Stimulated activated CD4-positive, alpha-beta T cell treated with anti-CD3 and anti-CD28 coated beads, Interleukin-4, amount 100 ng/mL, for 48 hours (primary cell): ENCODE results near the gene TAL2.

ENCODE experiments used
- DNase-seq, 2 donors: peaks; one replicate each; pipeline ENCODE4 v3.0.0-alpha.2; 2020; ENCODE audit warnings: low read depth in 2 of 2

TAL2 gene

GRCh38 chr9:105662184-105663104 is at the start of gene TAL2:
Gene TAL2 (plus strand): TSS chr9:105662457. CDS start chr9:105662497, 40 bp downstream.
- DNase-seq: no peak

GRCh38 chr9:105621001-105621400 is 41.3 kb upstream of the TAL2 start:
- no peak for DNase-seq

GRCh38 chr9:105625088-105625487 is 37.2 kb upstream of the TAL2 start:
- DNase-seq: no peak

GRCh38 chr9:105632807-105633206 is 29.4 kb upstream of the TAL2 start:
- no peak for DNase-seq

GRCh38 chr9:105633411-105633810 is 28.8 kb upstream of the TAL2 start:
- no peak for DNase-seq

GRCh38 chr9:105636331-105636730 is 25.9 kb upstream of the TAL2 start:
- DNase-seq: no peak

- DNase-seq: no peak
Measured at GRCh38 chr9:105637787-105638395, 24.4 kb upstream of the TAL2 start.

GRCh38 chr9:105639936-105640335 is 22.3 kb upstream of the TAL2 start:
- DNase-seq: no peak

GRCh38 chr9:105643795-105644194 is 18.5 kb upstream of the TAL2 start:
- DNase-seq: no peak

- no peak for DNase-seq
Measured at GRCh38 chr9:105646879-105647594, 15.2 kb upstream of the TAL2 start.

- no peak for DNase-seq
Measured at GRCh38 chr9:105647595-105648349, 14.5 kb upstream of the TAL2 start.

GRCh38 chr9:105651806-105652205 is 10.5 kb upstream of the TAL2 start:
- no peak for DNase-seq

- DNase-seq: no peak
Measured at GRCh38 chr9:105656131-105656921, 5.9 kb upstream of the TAL2 start.

GRCh38 chr9:105658351-105658750 is 3.9 kb upstream of the TAL2 start:
- no peak for DNase-seq

- no peak for DNase-seq
Measured at GRCh38 chr9:105661011-105661410, 1.2 kb upstream of the TAL2 start.

- no peak for DNase-seq
Measured at GRCh38 chr9:105663914-105664313, 1.7 kb downstream of the TAL2 start.

- no peak for DNase-seq
Measured at GRCh38 chr9:105667867-105668266, 5.6 kb downstream of the TAL2 start.

- no peak for DNase-seq
Measured at GRCh38 chr9:105670315-105670714, 8.1 kb downstream of the TAL2 start.

- no peak for DNase-seq
Measured at GRCh38 chr9:105670775-105671174, 8.5 kb downstream of the TAL2 start.

GRCh38 chr9:105672711-105673234 is 10.5 kb downstream of the TAL2 start:
- no peak for DNase-seq
